PC-9 (cell line): ENCODE measurements around the gene CSF1R. TPM values are rescaled to one million over a fixed set of nuclear protein-coding genes. Genes with fewer than 3 reads are reported as not detected.
"Not testable (repeated sequence)": the region's sequence is repeated elsewhere in the genome, so short reads cannot be mapped to it uniquely, and the experiment has no call there.

Experiments
- BruUV-seq: library from RNA; stranded (reverse); fragments of 400-500 nt; replicated peaks from 2 replicates; lab custom pipeline; 2021; lab: Mats Ljungman, UMichigan
- CTCF ChIA-PET: fragments of 300-600 bp; sonication (Branson Sonifier 250); formaldehyde crosslinking; loops from one replicate; lab custom pipeline; 2022; ENCODE audit warnings: antibody characterized with exemption; lab: Charles Lee
- POLR2A ChIA-PET: fragments of 300-600 bp; sonication (Branson Sonifier 250); formaldehyde crosslinking; loops from one replicate; lab custom pipeline; 2022; ENCODE audit warnings: antibody characterized with exemption; ENCODE audit not compliant: unreplicated experiment; lab: Charles Lee
- DNase-seq, 2 experiments: peaks; one replicate each; pipeline versions ENCODE4 v3.0.0 to v3.0.0-alpha.2; 2015 to 2022; ENCODE audit warnings: mixed read lengths in 1 of 2
- H2AFZ ChIP-seq: fragments of 200-600 bp; sonication (generic); 2 replicates; pipeline ENCODE4 v1.8.1; 2017; ENCODE audit warnings: antibody characterized with exemption
- H3F3A ChIP-seq: fragments of 200-600 bp; sonication (generic); 2 replicates; pipeline ENCODE4 v1.8.1; 2017; ENCODE audit warnings: antibody characterized with exemption, mild to moderate bottlenecking, low read depth; ENCODE audit not compliant: insufficient read depth
- H3K27ac ChIP-seq: fragments of 200-600 bp; sonication (generic); 2 replicates; pipeline ENCODE4 v1.6.1; 2016; ENCODE audit warnings: mixed run types
- H3K27me3 ChIP-seq: fragments of 200-600 bp; sonication (generic); 2 replicates; pipeline ENCODE4 v1.6.1; 2016; ENCODE audit warnings: low read depth, mixed run types; ENCODE audit not compliant: insufficient read depth
- H3K36me3 ChIP-seq: fragments of 200-600 bp; sonication (generic); 2 replicates; pipeline ENCODE4 v1.6.1; 2016; ENCODE audit warnings: low read depth, mixed run types
- H3K4me1 ChIP-seq: fragments of 200-600 bp; sonication (generic); replicated peaks from 2 replicates; pipeline ENCODE4 v1.6.1; 2016; ENCODE audit warnings: mixed run types; ENCODE audit not compliant: insufficient read depth
- H3K4me2 ChIP-seq: fragments of 200-600 bp; sonication (generic); 2 replicates; pipeline ENCODE4 v1.6.1; 2017; ENCODE audit warnings: mixed run types
- H3K4me3 ChIP-seq: fragments of 200-600 bp; sonication (generic); 2 replicates; pipeline ENCODE4 v1.6.1; 2016; ENCODE audit warnings: mixed run types
- H3K79me2 ChIP-seq: fragments of 200-600 bp; sonication (generic); 2 replicates; pipeline ENCODE4 v1.6.1; 2017; ENCODE audit warnings: low read depth, mixed run types
- H3K9me2 ChIP-seq: fragments of 200-600 bp; sonication (generic); 2 replicates; pipeline ENCODE4 v1.8.1; 2017; ENCODE audit warnings: mild to moderate bottlenecking; ENCODE audit not compliant: insufficient read depth
- H3K9me3 ChIP-seq: fragments of 200-600 bp; sonication (generic); 2 replicates; pipeline ENCODE4 v1.8.1; 2016; ENCODE audit warnings: low read depth; ENCODE audit not compliant: insufficient read depth
- H4K20me1 ChIP-seq: fragments of 200-600 bp; sonication (generic); 2 replicates; pipeline ENCODE4 v1.8.1; 2017; ENCODE audit not compliant: insufficient read depth
- CTCF ChIP-seq: fragments of 200-600 bp; sonication (generic); conservative IDR thresholded peaks from 2 replicates; pipeline ENCODE4 v1.6.1; 2017; ENCODE audit warnings: mixed run types, antibody characterized with exemption, mild to moderate bottlenecking, moderate library complexity
- EZH2 ChIP-seq: fragments of 200-600 bp; sonication (generic); IDR thresholded peaks from 2 replicates; pipeline ENCODE4 v1.8.0; 2017; ENCODE audit warnings: antibody characterized with exemption, low read depth
- intact Hi-C: fragments of 100-400 bp; cut with micrococcal nuclease; formaldehyde crosslinking; loops from one replicate; pipeline ENCODE4 v1.10.0; 2022; ENCODE audit not compliant: unreplicated experiment
- total RNA-seq: library from RNA; stranded (reverse); gene quantifications from 2 replicates; pipeline ENCODE4 v1.2.3, GENCODE V29; 2021

The CSF1R gene
- total RNA-seq, 1 experiment from 2014 or later, result 0.72 TPM

- Histone ChIP-seq H3K79me2 (no peaks in the 10 kb centered on the region), H3K36me3 (no peaks in the 10 kb centered on the region), H3F3A (no peaks in the 10 kb centered on the region), H3K27ac (no peak overlapping the region), H2AFZ (no peak overlapping the region), H3K9me3 (no peaks in the 10 kb centered on the region), H3K27me3 (peaks cover 11% of the 10 kb centered on the region; the same call in 1 of the 2 replicates), H4K20me1 (no peaks in the 10 kb centered on the region), H3K4me1 (no peaks in the 10 kb centered on the region), H3K4me2 (no peak overlapping the region), H3K4me3 (no peak overlapping the region), H3K9me2 (peaks cover 4% of the 10 kb centered on the region; the same call in 1 of the 2 replicates)
- BruUV-seq, result no TSS peak
- CTCF ChIA-PET, result no interaction called here
- DNase-seq, result no peak
- POLR2A ChIA-PET, result no interaction called here
- intact Hi-C loops, result no loop called here
- no peak for TF ChIP-seq CTCF
- no peak for TF ChIP-seq EZH2
Measured at GRCh38 chr5:150092159-150092787, 5.9 kb upstream of the CSF1R start.

DNA sequence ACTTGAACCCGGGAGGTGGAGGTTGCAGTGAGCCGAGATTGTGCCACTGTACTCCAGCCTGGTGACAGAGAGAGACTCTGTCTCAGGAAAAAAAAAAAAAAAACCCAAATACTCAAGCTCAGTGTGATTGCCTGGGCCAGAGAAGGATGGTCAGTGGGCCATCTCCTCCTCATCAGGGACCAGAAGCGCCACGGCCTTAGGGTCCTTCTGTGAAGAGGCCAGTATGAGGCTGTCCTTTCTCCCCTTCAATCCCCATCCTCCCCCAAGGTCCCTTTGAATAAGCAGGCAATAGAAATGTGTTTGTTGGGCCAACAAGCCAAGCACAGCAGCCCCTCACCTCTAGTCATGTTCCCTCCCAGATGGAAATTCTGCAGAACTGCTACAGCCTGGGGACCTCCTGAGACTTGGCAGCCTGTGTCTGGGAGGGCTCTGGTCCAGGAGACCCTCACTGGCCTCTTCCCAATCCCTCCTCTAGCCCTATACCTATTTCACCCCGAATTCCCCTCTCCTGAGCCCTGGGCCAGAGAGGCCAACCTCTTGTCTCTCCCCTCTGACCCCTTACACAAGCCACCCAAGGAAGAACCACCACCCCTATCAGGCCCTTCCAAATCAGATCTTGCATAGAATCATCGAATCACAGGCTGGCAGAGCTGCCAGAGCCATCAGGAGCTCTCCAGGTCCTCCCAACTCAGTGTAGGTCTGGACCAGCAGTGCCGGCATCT lies 1.0 kb downstream of the CSF1R start:
- ChIA-PET POLR2A (no interaction called here), CTCF (no interaction called here)
- H3K4me3 ChIP-seq, result no peak overlapping the region
- H3K4me1 ChIP-seq, result no peaks in the 10 kb centered on the region
- TF ChIP-seq EZH2 (no peak), CTCF (no peak)
- no peaks in the 10 kb centered on the region for H3F3A ChIP-seq
- intact Hi-C loops, result no loop called here
- H3K4me2 ChIP-seq, result no peak overlapping the region
- H3K27ac ChIP-seq, result no peak overlapping the region
- H3K9me2 ChIP-seq, result peaks cover 4% of the 10 kb centered on the region; the same call in 1 of the 2 replicates
- H4K20me1 ChIP-seq, result no peaks in the 10 kb centered on the region
- H3K27me3 ChIP-seq, result peaks cover 23% of the 10 kb centered on the region; the same call in 1 of the 2 replicates
- H3K79me2 ChIP-seq, result no peaks in the 10 kb centered on the region
- BruUV-seq, result no TSS peak
- no peak overlapping the region for H2AFZ ChIP-seq
- no peak for DNase-seq
- no peaks in the 10 kb centered on the region for H3K36me3 ChIP-seq
- no peaks in the 10 kb centered on the region for H3K9me3 ChIP-seq

GRCh38 chr5:150084754-150085153 lies 1.6 kb downstream of the CSF1R start:
- H3K27ac ChIP-seq, H3K36me3 ChIP-seq, H4K20me1 ChIP-seq, H3K9me3 ChIP-seq, POLR2A ChIA-PET, intact Hi-C loops, DNase-seq, H3K4me1 ChIP-seq, H3K9me2 ChIP-seq, H2AFZ ChIP-seq, H3K79me2 ChIP-seq, BruUV-seq, H3F3A ChIP-seq, H3K4me2 ChIP-seq, H3K4me3 ChIP-seq: not testable (repeated sequence)
- CTCF ChIA-PET, result interaction anchor here (0.6 kb wide), 1 partner anchor 299 kb away, joined by 4 read pairs; no protein-coding TSS in a partner anchor
- H3K27me3 ChIP-seq, result peaks cover 23% of the 10 kb centered on the region; the same call in 1 of the 2 replicates
